HepG2 (cell line): Measurements from ENCODE around the gene KMT2A. TPM values are rescaled to one million over a fixed set of nuclear protein-coding genes. Genes with fewer than 3 reads are reported as not detected.

ENCODE experiments used
- HNF4G ChIP-seq, 2 experiments: sonication (generic) in 1 of 2; formaldehyde crosslinking in 1 of 2; IDR thresholded peaks; 2 replicates each; pipeline versions ENCODE4 v1.4.0 to v1.6.1; 2011 to 2020; ENCODE audit warnings: borderline replicate concordance in 2 of 2, low read depth in 2 of 2, mild to moderate bottlenecking in 2 of 2, low read length in 1 of 2, missing genetic modification reagents in 1 of 2, moderate library complexity in 1 of 2
- HNRNPL ChIP-seq: fragments of 200-400 bp; formaldehyde crosslinking; IDR thresholded peaks from 2 replicates; pipeline ENCODE4 v1.6.1; 2017; ENCODE audit warnings: mild to moderate bottlenecking, low read depth, low read length
- KDM5B ChIP-seq: sonication (generic); formaldehyde crosslinking; IDR thresholded peaks from 2 replicates; pipeline ENCODE4 v1.4.0; 2020; ENCODE audit warnings: missing genetic modification reagents, mild to moderate bottlenecking, borderline replicate concordance
- RAD21 ChIP-seq: fragments of 450-650 bp; formaldehyde crosslinking; IDR thresholded peaks from 2 replicates; pipeline ENCODE4 v1.5.0; 2020; ENCODE audit warnings: mild to moderate bottlenecking
- SIN3B ChIP-seq: fragments of 150-350 bp; IDR thresholded peaks from 2 replicates; pipeline ENCODE4 v1.6.1; 2014; ENCODE audit warnings: low read length
- TARDBP ChIP-seq: sonication (generic); formaldehyde crosslinking; IDR thresholded peaks from 2 replicates; pipeline ENCODE4 v1.8.0; 2022; ENCODE audit warnings: mild to moderate bottlenecking, missing genetic modification reagents
- TGIF2 ChIP-seq: IDR thresholded peaks from 2 replicates; pipeline ENCODE4 v1.6.1; 2016; ENCODE audit warnings: control low read depth, missing compliant biosample characterization
- UBTF ChIP-seq: sonication (generic); formaldehyde crosslinking; IDR thresholded peaks from 2 replicates; pipeline ENCODE4 v1.4.0; 2020; ENCODE audit warnings: mild to moderate bottlenecking, missing genetic modification reagents
- XRCC5 ChIP-seq: fragments of 200-400 bp; formaldehyde crosslinking; optimal IDR thresholded peaks from 2 replicates; pipeline ENCODE3; 2017; ENCODE audit warnings: mild to moderate bottlenecking, low read length
- YY1 ChIP-seq: IDR thresholded peaks from 2 replicates; pipeline ENCODE4 v1.6.1; 2011; ENCODE audit warnings: low read length, low read depth, moderate library complexity, mild to moderate bottlenecking; ENCODE audit not compliant: insufficient read depth, insufficient replicate concordance
- ZBTB7A ChIP-seq: sonication (generic); formaldehyde crosslinking; IDR thresholded peaks from 2 replicates; pipeline ENCODE4 v1.8.0; 2022; ENCODE audit warnings: mild to moderate bottlenecking, missing genetic modification reagents
- ZFX ChIP-seq: sonication (generic); formaldehyde crosslinking; IDR thresholded peaks from 2 replicates; pipeline ENCODE4 v1.4.0; 2020; ENCODE audit warnings: mild to moderate bottlenecking, low read depth, missing genetic modification reagents, moderate library complexity
- ZFY ChIP-seq: sonication (generic); formaldehyde crosslinking; IDR thresholded peaks from 2 replicates; pipeline ENCODE4 v1.4.0; 2020; ENCODE audit warnings: missing genetic modification reagents
- ZMYM4 ChIP-seq: sonication (generic); formaldehyde crosslinking; IDR thresholded peaks from 2 replicates; pipeline ENCODE4 v1.8.1; 2023; ENCODE audit warnings: mild to moderate bottlenecking, missing genetic modification reagents
- ZNF24 ChIP-seq: fragments of 450-650 bp; IDR thresholded peaks from 2 replicates; pipeline ENCODE4 v1.6.1; 2017; ENCODE audit warnings: antibody characterized with exemption, mild to moderate bottlenecking
- ZNF383 ChIP-seq: sonication (generic); formaldehyde crosslinking; IDR thresholded peaks from 2 replicates; pipeline ENCODE4 v1.4.0; 2020; ENCODE audit warnings: missing genetic modification reagents, mild to moderate bottlenecking, borderline replicate concordance
- ZNF574 ChIP-seq: sonication (generic); formaldehyde crosslinking; IDR thresholded peaks from 2 replicates; pipeline ENCODE4 v1.4.0; 2020; ENCODE audit warnings: missing genetic modification reagents
- ZNF777 ChIP-seq: sonication (generic); formaldehyde crosslinking; IDR thresholded peaks from 2 replicates; pipeline ENCODE4 v1.4.0; 2020; ENCODE audit warnings: missing genetic modification reagents
- polyA plus RNA-seq, 8 experiments: library from polyadenylated mRNA; depleted of rRNA in 3 of 8; stranded (reverse) in 7 of 8; unstranded in 1 of 8; fragments of >200 nt; fragmentation: Illumina TruSeq in 4 of 8; extraction: Trizol in 4 of 8; gene quantifications; 2 replicates each; pipeline versions ENCODE4 v1.2.1 to v1.2.3, GENCODE V29; 2011 to 2016; ENCODE audit warnings: low read depth in 4 of 8, missing spikeins in 1 of 8, mixed read lengths in 1 of 8; ENCODE audit not compliant: insufficient read depth in 1 of 8
- total RNA-seq, 5 experiments: library from RNA; depleted of rRNA; stranded (reverse); fragments of >200 nt; fragmentation: Illumina TruSeq; extraction: Trizol; gene quantifications; 2 replicates each; pipeline ENCODE4 v1.2.3, GENCODE V29; 2016; ENCODE audit warnings: low read depth in 1 of 5
- TF ChIP-seq, protein P1 (sequence below): sonication (generic); formaldehyde crosslinking; IDR thresholded peaks from 2 replicates; pipeline ENCODE4 v1.5.0; 2020; ENCODE audit warnings: mild to moderate bottlenecking, missing genetic modification reagents, moderate library complexity
- TF ChIP-seq, protein P2 (sequence below): IDR thresholded peaks from 2 replicates; pipeline ENCODE4 v1.6.1; 2012; ENCODE audit warnings: inconsistent platforms

Gene KMT2A
- total and polyA plus RNA-seq, 2 of the 13 experiments (the other 11 are each of a cell fraction or from before 2014, with no cell fraction given) = 12.4 to 20.0 TPM

DNA sequence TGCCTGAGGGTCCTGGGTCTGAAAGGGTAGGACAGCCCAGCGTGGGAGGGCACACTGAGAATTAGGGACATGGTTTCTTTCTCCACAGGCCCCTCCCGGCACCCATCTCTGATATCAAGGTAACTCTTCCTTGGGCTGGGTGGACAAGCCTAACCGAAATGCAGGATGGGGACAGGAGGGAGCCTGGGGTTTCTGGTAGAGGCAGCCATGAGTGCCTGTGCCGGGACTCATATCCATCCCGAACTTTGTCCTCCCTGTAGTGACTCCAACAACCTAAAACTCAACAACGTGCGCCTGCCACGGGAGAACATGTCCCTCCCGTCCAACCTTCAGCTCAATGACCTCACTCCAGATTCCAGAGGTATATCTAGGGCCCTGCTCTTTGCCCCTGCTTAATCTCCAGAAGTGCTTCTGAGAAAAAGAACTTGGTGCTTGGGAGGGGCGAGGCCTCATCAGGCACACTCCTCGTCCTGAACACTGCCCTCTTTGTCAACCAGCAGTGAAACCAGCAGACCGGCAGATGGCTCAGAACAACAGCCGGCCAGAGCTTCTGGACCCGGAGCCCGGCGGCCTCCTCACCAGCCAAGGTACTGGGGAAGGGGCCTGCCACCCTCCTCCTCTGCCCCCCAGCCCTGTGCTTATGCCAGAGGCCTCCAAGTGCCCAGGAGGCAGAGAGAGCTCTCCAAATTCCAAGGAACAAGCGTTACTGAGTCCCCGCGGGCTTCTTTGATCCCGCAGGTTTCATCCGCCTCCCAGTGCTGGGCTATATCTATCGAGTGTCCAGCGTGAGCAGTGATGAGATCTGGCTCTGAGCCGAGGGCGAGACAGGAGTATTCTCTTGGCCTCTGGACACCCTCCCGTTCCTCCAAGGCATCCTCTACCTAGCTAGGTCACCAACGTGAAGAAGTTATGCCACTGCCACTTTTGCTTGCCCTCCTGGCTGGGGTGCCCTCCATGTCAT, 97.8 kb downstream of the KMT2A start (continued):
- TF ChIP-seq, protein P1, sequence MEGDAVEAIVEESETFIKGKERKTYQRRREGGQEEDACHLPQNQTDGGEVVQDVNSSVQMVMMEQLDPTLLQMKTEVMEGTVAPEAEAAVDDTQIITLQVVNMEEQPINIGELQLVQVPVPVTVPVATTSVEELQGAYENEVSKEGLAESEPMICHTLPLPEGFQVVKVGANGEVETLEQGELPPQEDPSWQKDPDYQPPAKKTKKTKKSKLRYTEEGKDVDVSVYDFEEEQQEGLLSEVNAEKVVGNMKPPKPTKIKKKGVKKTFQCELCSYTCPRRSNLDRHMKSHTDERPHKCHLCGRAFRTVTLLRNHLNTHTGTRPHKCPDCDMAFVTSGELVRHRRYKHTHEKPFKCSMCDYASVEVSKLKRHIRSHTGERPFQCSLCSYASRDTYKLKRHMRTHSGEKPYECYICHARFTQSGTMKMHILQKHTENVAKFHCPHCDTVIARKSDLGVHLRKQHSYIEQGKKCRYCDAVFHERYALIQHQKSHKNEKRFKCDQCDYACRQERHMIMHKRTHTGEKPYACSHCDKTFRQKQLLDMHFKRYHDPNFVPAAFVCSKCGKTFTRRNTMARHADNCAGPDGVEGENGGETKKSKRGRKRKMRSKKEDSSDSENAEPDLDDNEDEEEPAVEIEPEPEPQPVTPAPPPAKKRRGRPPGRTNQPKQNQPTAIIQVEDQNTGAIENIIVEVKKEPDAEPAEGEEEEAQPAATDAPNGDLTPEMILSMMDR = peak; percentile 68
- TF ChIP-seq ZFX (CRISPR knock-in tag) (peak; percentile 53; the same call in 1 of the 2 replicates), RAD21 (CRISPR knock-in tag) (peak; percentile 38; the same call in 1 of the 2 replicates), UBTF (CRISPR knock-in tag) (peak; percentile 43; the same call in 1 of the 2 replicates), KDM5B (CRISPR knock-in tag) (no peak), XRCC5 (peak; percentile 68), YY1 (peak; percentile 13), ZBTB7A (no peak), SIN3B (no peak), ZNF574 (peak; percentile 60), TGIF2 (CRISPR knock-in tag) (0 out of 2 replicates have a peak, but pooled peaks have one; percentile 58), ZNF24 (no peak), ZMYM4 (CRISPR knock-in tag) (0 out of 2 replicates have a peak, but pooled peaks have one; percentile 25), HNF4G (IDR thresholded peaks at IDR 0.05; ENCODE audit: borderline replicate concordance, low read depth, low read length) (peak; percentile 49), HNF4G (CRISPR knock-in tag; IDR thresholded peaks at IDR 0.05; ENCODE audit: borderline replicate concordance, low read depth) (no peak), HNRNPL (0 out of 2 replicates have a peak, but pooled peaks have one; percentile 33), ZFY (CRISPR knock-in tag) (peak; percentile 43; the same call in 1 of the 2 replicates), TARDBP (CRISPR knock-in tag) (0 out of 2 replicates have a peak, but pooled peaks have one; percentile 20), ZNF383 (CRISPR knock-in tag) (0 out of 2 replicates have a peak, but pooled peaks have one; percentile 30), ZNF777 (CRISPR knock-in tag) (peak; percentile 78)
- TF ChIP-seq, protein P2, sequence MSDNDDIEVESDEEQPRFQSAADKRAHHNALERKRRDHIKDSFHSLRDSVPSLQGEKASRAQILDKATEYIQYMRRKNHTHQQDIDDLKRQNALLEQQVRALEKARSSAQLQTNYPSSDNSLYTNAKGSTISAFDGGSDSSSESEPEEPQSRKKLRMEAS = peak; percentile 13; the same call in 1 of the 2 replicates
